Ishikawa (cell line): Measurements from ENCODE around the gene SOX5.

Source experiments
- CEBPB ChIP-seq: IDR thresholded peaks from 2 replicates; pipeline ENCODE4 v1.6.1; 2012
- EP300 ChIP-seq: IDR thresholded peaks from 2 replicates; pipeline ENCODE4 v1.6.1; 2012; ENCODE audit warnings: borderline replicate concordance
- YY1 ChIP-seq: IDR thresholded peaks from 2 replicates; pipeline ENCODE4 v1.6.1; 2012; ENCODE audit warnings: low read depth
- TF ChIP-seq, protein P1 (sequence below): IDR thresholded peaks from 2 replicates; pipeline ENCODE4 v1.6.1; 2012; ENCODE audit warnings: low read depth, mild to moderate bottlenecking

DNA sequence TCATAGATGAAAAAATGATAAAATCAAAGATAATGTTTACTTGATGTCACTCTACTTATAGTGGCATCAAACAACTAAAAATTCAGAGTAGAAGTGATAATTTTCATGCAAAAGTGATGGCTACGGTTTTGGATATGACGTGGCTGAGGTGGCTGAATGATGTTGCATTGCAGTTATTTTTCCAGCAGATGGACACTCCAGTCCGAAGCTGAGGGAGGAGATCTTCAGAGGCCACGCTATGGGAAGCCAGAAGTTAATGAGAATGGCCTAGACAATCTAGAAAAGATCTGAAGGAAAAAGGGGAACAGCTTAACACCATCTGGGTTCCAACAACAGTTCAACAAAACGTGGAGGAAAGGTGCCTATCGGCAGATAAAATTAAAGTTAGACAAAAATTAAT lies 279.8 kb downstream of the SOX5 start:
- TF ChIP-seq, protein P1, sequence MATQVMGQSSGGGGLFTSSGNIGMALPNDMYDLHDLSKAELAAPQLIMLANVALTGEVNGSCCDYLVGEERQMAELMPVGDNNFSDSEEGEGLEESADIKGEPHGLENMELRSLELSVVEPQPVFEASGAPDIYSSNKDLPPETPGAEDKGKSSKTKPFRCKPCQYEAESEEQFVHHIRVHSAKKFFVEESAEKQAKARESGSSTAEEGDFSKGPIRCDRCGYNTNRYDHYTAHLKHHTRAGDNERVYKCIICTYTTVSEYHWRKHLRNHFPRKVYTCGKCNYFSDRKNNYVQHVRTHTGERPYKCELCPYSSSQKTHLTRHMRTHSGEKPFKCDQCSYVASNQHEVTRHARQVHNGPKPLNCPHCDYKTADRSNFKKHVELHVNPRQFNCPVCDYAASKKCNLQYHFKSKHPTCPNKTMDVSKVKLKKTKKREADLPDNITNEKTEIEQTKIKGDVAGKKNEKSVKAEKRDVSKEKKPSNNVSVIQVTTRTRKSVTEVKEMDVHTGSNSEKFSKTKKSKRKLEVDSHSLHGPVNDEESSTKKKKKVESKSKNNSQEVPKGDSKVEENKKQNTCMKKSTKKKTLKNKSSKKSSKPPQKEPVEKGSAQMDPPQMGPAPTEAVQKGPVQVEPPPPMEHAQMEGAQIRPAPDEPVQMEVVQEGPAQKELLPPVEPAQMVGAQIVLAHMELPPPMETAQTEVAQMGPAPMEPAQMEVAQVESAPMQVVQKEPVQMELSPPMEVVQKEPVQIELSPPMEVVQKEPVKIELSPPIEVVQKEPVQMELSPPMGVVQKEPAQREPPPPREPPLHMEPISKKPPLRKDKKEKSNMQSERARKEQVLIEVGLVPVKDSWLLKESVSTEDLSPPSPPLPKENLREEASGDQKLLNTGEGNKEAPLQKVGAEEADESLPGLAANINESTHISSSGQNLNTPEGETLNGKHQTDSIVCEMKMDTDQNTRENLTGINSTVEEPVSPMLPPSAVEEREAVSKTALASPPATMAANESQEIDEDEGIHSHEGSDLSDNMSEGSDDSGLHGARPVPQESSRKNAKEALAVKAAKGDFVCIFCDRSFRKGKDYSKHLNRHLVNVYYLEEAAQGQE: no peak
- TF ChIP-seq CEBPB (no peak), YY1 (no peak), EP300 (no peak)
